ENCODE results near the gene TMEM242. TPM values are rescaled to one million over a fixed set of nuclear protein-coding genes. Genes with fewer than 3 reads are reported as not detected.

Gene TMEM242
- total and polyA plus RNA-seq, 2 of the 8 experiments (the other 6 are each of a cell fraction or from before 2014, with no cell fraction given) = 2.4 to 9.0 TPM

- TF ChIP-seq, protein P1, sequence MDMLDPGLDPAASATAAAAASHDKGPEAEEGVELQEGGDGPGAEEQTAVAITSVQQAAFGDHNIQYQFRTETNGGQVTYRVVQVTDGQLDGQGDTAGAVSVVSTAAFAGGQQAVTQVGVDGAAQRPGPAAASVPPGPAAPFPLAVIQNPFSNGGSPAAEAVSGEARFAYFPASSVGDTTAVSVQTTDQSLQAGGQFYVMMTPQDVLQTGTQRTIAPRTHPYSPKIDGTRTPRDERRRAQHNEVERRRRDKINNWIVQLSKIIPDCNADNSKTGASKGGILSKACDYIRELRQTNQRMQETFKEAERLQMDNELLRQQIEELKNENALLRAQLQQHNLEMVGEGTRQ (IDR thresholded peaks at IDR 0.05; ENCODE audit: low read length) = no peak
Observed at GRCh38 chr6:157284738-157285421, 38.4 kb downstream of the TMEM242 start (continued).

All from H1 (cell line).